H9 (cell line): ENCODE measurements around the gene PPP2R3C. TPM values are rescaled to one million over a fixed set of nuclear protein-coding genes. Genes with fewer than 3 reads are reported as not detected.

ENCODE experiments used
- total RNA-seq: library from RNA; stranded (reverse); gene quantifications from 2 replicates; pipeline ENCODE4 v1.2.1, GENCODE V29; 2021

Gene PPP2R3C
- total RNA-seq, 1 experiment from 2014 or later, result 51.1 TPM

Other genes starting within 250 kb of the PPP2R3C start
- gene BAZ1A, start 246.6 kb downstream of the PPP2R3C start, total RNA-seq, result 17.8 and 19.2 TPM in 2 replicates
- 54.7 and 57.7 TPM in 2 replicates for gene SRP54, start 139.0 kb downstream of the PPP2R3C start, total RNA-seq
- gene FAM177A1, start 75.7 kb downstream of the PPP2R3C start, total RNA-seq, result 40.5 and 43.1 TPM in 2 replicates
- gene PRORP, start 562 bp upstream of the PPP2R3C start, total RNA-seq, result 37.7 and 43.3 TPM in 2 replicates
- gene PSMA6, start 170.4 kb upstream of the PPP2R3C start, total RNA-seq, result 251 and 255 TPM in 2 replicates